NT2/D1 (cell line): Measurements from ENCODE around the gene AUH.

Experiments
- DNase-seq: peaks from one replicate; pipeline ENCODE4 v3.0.0-alpha.2; 2011; ENCODE audit warnings: low read depth, low spot score
- H3K27me3 ChIP-seq: 2 replicates; pipeline ENCODE4 v1.6.0; 2011; ENCODE audit warnings: mild to moderate bottlenecking; ENCODE audit not compliant: insufficient read length, insufficient read depth
- H3K36me3 ChIP-seq: 2 replicates; pipeline ENCODE4 v1.6.1; 2011; ENCODE audit warnings: mild to moderate bottlenecking, low read length, mixed read lengths; ENCODE audit not compliant: insufficient read depth, insufficient read length
- H3K4me1 ChIP-seq: 2 replicates; pipeline ENCODE4 v1.5.1; 2011; ENCODE audit not compliant: insufficient read depth, insufficient read length
- H3K4me3 ChIP-seq: 2 replicates; pipeline ENCODE4 v1.5.1; 2011; ENCODE audit warnings: low read depth; ENCODE audit not compliant: insufficient read length
- H3K9ac ChIP-seq: 2 replicates; pipeline ENCODE4 v1.6.0; 2011; ENCODE audit warnings: low read depth; ENCODE audit not compliant: insufficient read length
- H3K9me3 ChIP-seq: 2 replicates; pipeline ENCODE4 v1.5.1; 2011; ENCODE audit warnings: mild to moderate bottlenecking, low read length; ENCODE audit not compliant: insufficient read depth
- SUZ12 ChIP-seq: IDR thresholded peaks from 2 replicates; pipeline ENCODE4 v1.6.1; 2011; ENCODE audit not compliant: insufficient read length, insufficient read depth; ENCODE audit errors: extremely low read depth
- YY1 ChIP-seq: IDR thresholded peaks from 2 replicates; pipeline ENCODE4 v1.6.1; 2011; ENCODE audit not compliant: insufficient read length, insufficient read depth
- ZNF274 ChIP-seq: IDR thresholded peaks from 2 replicates; pipeline ENCODE4 v1.6.1; 2011; ENCODE audit warnings: mild to moderate bottlenecking, low read depth, low read length

AUH gene

GRCh38 chr9:91214867-91215266 lies 146.9 kb downstream of the AUH start:
- Histone ChIP-seq H3K27me3 (no peaks in the 10 kb centered on the region), H3K9me3 (no peaks in the 10 kb centered on the region), H3K9ac (no peak overlapping the region), H3K4me1 (peaks cover 3% of the 10 kb centered on the region), H3K36me3 (peaks cover 5% of the 10 kb centered on the region), H3K4me3 (no peak overlapping the region)
- DNase-seq, result no peak
- TF ChIP-seq ZNF274 (no peak), YY1 (no peak), SUZ12 (no peak)

GRCh38 chr9:91214086-91214485 lies 147.6 kb downstream of the AUH start:
- TF ChIP-seq YY1, result no peak
- TF ChIP-seq ZNF274, result no peak
- TF ChIP-seq SUZ12, result no peak
- Histone ChIP-seq H3K9me3 (no peaks in the 10 kb centered on the region), H3K27me3 (no peaks in the 10 kb centered on the region), H3K4me1 (peaks cover 3% of the 10 kb centered on the region), H3K4me3 (no peak overlapping the region), H3K36me3 (peaks cover 4% of the 10 kb centered on the region), H3K9ac (no peak overlapping the region)
- no peak for DNase-seq

DNA sequence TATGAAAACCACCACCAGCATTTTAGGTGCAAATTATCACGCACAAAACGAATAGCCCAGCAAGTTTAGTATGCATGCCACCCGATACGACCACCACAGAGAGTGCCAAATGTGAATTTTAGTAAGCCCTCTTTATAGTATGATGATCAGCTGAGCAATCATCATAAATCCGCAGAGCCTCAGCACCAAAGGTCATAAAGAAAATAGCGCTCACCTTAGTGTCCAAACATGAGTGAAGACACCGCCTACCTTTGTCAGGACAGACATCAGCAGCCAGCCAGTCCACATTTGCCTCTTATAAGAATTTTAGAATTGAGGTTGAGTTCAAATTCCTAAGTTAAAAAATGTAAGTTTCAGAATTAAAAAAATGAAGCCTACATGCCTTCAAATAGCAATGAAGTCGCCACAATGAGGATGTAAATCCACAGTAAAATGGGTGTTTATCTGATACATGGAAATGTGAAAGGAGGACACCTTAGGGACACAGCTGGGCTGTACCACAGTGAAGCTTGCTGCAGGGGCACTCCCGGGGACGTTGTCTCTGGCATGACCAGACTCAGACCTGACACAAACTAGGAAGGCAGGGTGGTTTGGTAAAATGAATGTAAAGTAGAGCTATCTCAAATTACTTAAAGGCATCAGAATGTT lies 149.0 kb downstream of the AUH start:
- Histone ChIP-seq H3K36me3 (no peaks in the 10 kb centered on the region), H3K4me1 (peaks cover 3% of the 10 kb centered on the region), H3K27me3 (no peaks in the 10 kb centered on the region), H3K9ac (no peak overlapping the region), H3K9me3 (no peaks in the 10 kb centered on the region), H3K4me3 (no peak overlapping the region)
- TF ChIP-seq ZNF274 (no peak), YY1 (no peak), SUZ12 (no peak)
- DNase-seq, result no peak

- H3K9ac ChIP-seq, result no peak overlapping the region
- peaks cover 3% of the 10 kb centered on the region for H3K4me1 ChIP-seq
- no peaks in the 10 kb centered on the region for H3K9me3 ChIP-seq
- H3K36me3 ChIP-seq, result no peaks in the 10 kb centered on the region
- H3K27me3 ChIP-seq, result no peaks in the 10 kb centered on the region
- TF ChIP-seq ZNF274 (no peak), SUZ12 (no peak), YY1 (no peak)
- H3K4me3 ChIP-seq, result no peak overlapping the region
- DNase-seq, result no peak
Observed at GRCh38 chr9:91211919-91212318, 149.8 kb downstream of the AUH start.

GRCh38 chr9:91211414-91211813 lies 150.3 kb downstream of the AUH start:
- DNase-seq, result no peak
- H3K4me1 ChIP-seq, result peaks cover 3% of the 10 kb centered on the region
- no peak for TF ChIP-seq ZNF274
- TF ChIP-seq SUZ12, result no peak
- H3K4me3 ChIP-seq, result no peak overlapping the region
- no peak overlapping the region for H3K9ac ChIP-seq
- no peaks in the 10 kb centered on the region for H3K27me3 ChIP-seq
- no peaks in the 10 kb centered on the region for H3K36me3 ChIP-seq
- no peaks in the 10 kb centered on the region for H3K9me3 ChIP-seq

DNA sequence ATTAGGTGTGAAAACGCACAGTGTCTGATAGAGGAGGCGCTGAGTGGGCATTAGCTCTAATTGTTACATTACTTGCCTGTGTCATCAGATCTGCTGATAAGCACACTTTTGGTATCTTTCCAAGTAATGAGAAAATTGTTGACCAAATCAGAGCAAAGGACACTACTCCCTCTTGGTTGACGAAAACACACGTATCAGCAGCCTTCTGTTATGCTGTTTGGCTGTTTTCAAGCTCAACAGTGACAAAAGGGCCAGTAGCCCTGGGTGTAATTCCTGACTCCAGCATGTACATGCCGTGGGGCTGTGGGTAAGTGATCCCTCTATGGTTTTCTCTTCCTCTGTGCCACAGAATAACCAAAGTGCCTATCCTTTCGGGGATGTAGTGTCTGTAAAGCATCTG lies 151.4 kb downstream of the AUH start:
- DNase-seq, result no peak
- Histone ChIP-seq H3K9me3 (no peaks in the 10 kb centered on the region), H3K4me1 (peaks cover 3% of the 10 kb centered on the region), H3K9ac (no peak overlapping the region), H3K36me3 (no peaks in the 10 kb centered on the region), H3K4me3 (no peak overlapping the region), H3K27me3 (no peaks in the 10 kb centered on the region)
- TF ChIP-seq SUZ12, result no peak
- no peak for TF ChIP-seq ZNF274
- no peak for TF ChIP-seq YY1

GRCh38 chr9:91208837-91209236 lies 152.9 kb downstream of the AUH start:
- no peak overlapping the region for H3K9ac ChIP-seq
- H3K36me3 ChIP-seq, result no peaks in the 10 kb centered on the region
- H3K4me3 ChIP-seq, result no peak overlapping the region
- H3K27me3 ChIP-seq, result no peaks in the 10 kb centered on the region
- H3K4me1 ChIP-seq, result peaks cover 3% of the 10 kb centered on the region
- TF ChIP-seq YY1, result no peak
- TF ChIP-seq ZNF274, result no peak
- no peak for TF ChIP-seq SUZ12
- no peaks in the 10 kb centered on the region for H3K9me3 ChIP-seq
- DNase-seq, result no peak
